WTC11 (cell line): ENCODE data around the gene BMF. TPM values are rescaled to one million over a fixed set of nuclear protein-coding genes. Genes with fewer than 3 reads are reported as not detected.
"Not testable (repeated sequence)": the region's sequence is repeated elsewhere in the genome, so short reads cannot be mapped to it uniquely, and the experiment has no call there.

Source experiments
- ATAC-seq: fragments of 200-7000 bp; cut with Tn5 transposase; 2 replicates; pipeline ENCODE4 v1.10.0; 2021; ENCODE audit warnings: mild to moderate bottlenecking, moderate library complexity
- CTCF ChIA-PET: fragments of 300-600 bp; sonication (Branson Sonifier 250); formaldehyde crosslinking; loops from one replicate; lab custom pipeline; 2021; ENCODE audit warnings: antibody characterized with exemption; lab: Charles Lee
- POLR2A ChIA-PET: fragments of 350-600 bp; sonication (Branson Sonifier 250); formaldehyde crosslinking; loops from one replicate; lab custom pipeline; 2021; ENCODE audit warnings: antibody characterized with exemption; lab: Charles Lee
- DNase-seq: peaks from one replicate; pipeline ENCODE4 v3.0.0; 2021; ENCODE audit warnings: low spot score
- H3K27ac Mint-ChIP-seq: 2 replicates; pipeline ENCODE4 v1.8.0; 2021; ENCODE audit warnings: mixed read lengths
- H3K27me3 Mint-ChIP-seq: 2 replicates; pipeline ENCODE4 v1.8.0; 2021; ENCODE audit warnings: low read depth, mild to moderate bottlenecking, moderate library complexity, mixed read lengths
- H3K36me3 Mint-ChIP-seq: 2 replicates; pipeline ENCODE4 v1.8.0; 2021; ENCODE audit warnings: mixed read lengths
- H3K4me1 Mint-ChIP-seq: 2 replicates; pipeline ENCODE4 v1.8.0; 2022; ENCODE audit warnings: mixed read lengths
- H3K4me3 Mint-ChIP-seq: 2 replicates; pipeline ENCODE4 v1.8.0; 2021; ENCODE audit warnings: mild to moderate bottlenecking, moderate library complexity, mixed read lengths
- H3K9me3 Mint-ChIP-seq: 2 replicates; pipeline ENCODE4 v1.8.0; 2021; ENCODE audit warnings: mixed read lengths
- AR ChIP-seq: fragments of 250-450 bp; sonication (Bioruptor Pico); IDR thresholded peaks from 2 replicates; pipeline ENCODE4 v1.9.0; 2021; ENCODE audit warnings: mild to moderate bottlenecking
- HMGXB4 ChIP-seq: sonication (generic); formaldehyde crosslinking; IDR thresholded peaks from 2 replicates; pipeline ENCODE4 v1.8.1; 2023; ENCODE audit warnings: mild to moderate bottlenecking, moderate library complexity, missing genetic modification reagents
- KAT7 ChIP-seq: sonication (generic); formaldehyde crosslinking; IDR thresholded peaks from 2 replicates; pipeline ENCODE4 v1.8.1; 2023; ENCODE audit warnings: missing genetic modification reagents, mild to moderate bottlenecking, borderline replicate concordance
- NFE2L1 ChIP-seq: sonication (generic); formaldehyde crosslinking; IDR thresholded peaks from 2 replicates; pipeline ENCODE4 v1.8.1; 2023; ENCODE audit warnings: missing genetic modification reagents
- NFYB ChIP-seq: sonication (generic); formaldehyde crosslinking; conservative IDR thresholded peaks from 2 replicates; pipeline ENCODE4 v1.8.0; 2022; ENCODE audit warnings: low read depth, missing genetic modification reagents
- SMAD3 ChIP-seq: sonication (generic); formaldehyde crosslinking; IDR thresholded peaks from 2 replicates; pipeline ENCODE4 v1.8.0; 2022; ENCODE audit warnings: missing genetic modification reagents, mild to moderate bottlenecking, borderline replicate concordance
- ZNF423 ChIP-seq: fragments of 250-450 bp; sonication (Bioruptor Pico); IDR thresholded peaks from 2 replicates; pipeline ENCODE4 v2.1.2; 2022; ENCODE audit warnings: mild to moderate bottlenecking, moderate library complexity
- ZNF671 ChIP-seq: fragments of 250-450 bp; sonication (Bioruptor Pico); IDR thresholded peaks from 2 replicates; pipeline ENCODE4 v1.8.0; 2021; ENCODE audit warnings: mild to moderate bottlenecking
- total RNA-seq: library from RNA; stranded (reverse); gene quantifications from 3 replicates; pipeline ENCODE4 v1.2.3, GENCODE V29; 2021

Gene BMF
- total RNA-seq, 1 experiment from 2014 or later = 36.9 TPM

DNA sequence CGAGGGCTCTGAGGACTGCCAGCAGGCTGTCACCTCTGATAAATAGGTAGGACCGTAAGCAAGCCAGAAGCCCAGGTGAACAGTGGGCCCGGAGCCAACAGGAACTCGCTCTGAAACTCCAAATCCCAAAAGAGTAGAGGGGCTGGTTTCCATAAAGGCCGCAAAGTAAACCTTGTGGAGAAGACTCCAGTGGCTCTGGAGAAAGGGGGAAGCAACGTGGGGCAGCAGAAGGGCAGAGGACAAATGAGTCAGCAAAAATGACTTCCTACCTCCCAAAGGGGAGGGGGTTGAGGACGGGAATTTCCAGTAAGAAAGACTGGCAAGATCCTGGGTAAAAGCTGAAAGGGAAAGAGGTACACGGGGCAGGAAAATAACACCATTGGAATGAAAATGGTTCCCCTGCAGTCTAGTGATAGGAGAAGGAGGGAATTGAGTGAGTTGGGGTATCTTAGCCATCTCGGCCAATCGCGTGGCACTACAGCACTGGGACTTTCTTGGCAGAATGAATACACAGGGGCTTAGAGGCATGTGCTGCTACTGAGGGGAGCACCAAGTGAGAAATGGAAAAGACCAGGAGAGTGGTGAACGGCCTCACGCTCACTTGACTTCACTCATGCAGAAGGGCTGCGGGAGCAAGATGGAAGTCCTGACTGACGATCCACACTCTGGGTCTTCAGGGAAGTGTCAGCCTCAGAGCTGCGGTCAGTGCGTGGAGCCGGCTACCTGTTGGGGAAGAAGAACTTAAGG, 33.2 kb downstream of the BMF start:
- Mint-ChIP-seq H3K27ac (peak overlapping the region; percentile 34), H3K4me3 (no peak overlapping the region)
- POLR2A ChIA-PET = interaction anchor here (0.5 to 1.0 kb wide), 2 partner anchors 29 to 163 kb away, joined by 3 read pairs; no protein-coding TSS in a partner anchor

DNA sequence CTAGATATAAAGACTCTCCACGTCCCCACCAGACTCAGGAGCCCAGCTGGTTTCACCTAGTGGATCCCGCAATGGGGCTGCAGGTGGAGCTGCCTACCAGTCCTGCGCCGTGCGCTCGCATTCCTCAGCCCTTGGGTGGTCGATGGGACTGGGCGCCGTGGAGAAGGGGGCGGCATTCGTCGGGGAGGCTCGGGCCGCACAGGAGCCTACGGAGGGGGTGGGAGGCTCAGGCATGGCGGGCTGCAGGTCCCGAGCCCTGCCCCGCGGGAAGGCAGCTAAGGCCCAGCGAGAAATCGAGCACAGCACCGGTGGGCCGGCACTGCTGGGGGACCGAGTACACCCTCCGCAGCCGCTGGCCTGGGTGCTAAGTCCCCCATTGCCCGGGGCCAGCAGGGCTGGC, 34.0 kb downstream of the BMF start:
- POLR2A ChIA-PET = not testable (repeated sequence)
- CTCF ChIA-PET = interaction anchor here (0.6 to 3.2 kb wide), 8 partner anchors 15 to 286 kb away, joined by 3 to 15 read pairs (median 4); no protein-coding TSS in a partner anchor

More for the DNA sequence above, 33.2 kb downstream of the BMF start:
- ATAC-seq (no peak), DNase-seq (no peak)
- H3K36me3 Mint-ChIP-seq = peaks cover 5% of the 10 kb centered on the region; the same call in 1 of the 2 replicates
- H3K9me3 Mint-ChIP-seq = peaks cover 9% of the 10 kb centered on the region; the same call in 1 of the 2 replicates
- no peak for TF ChIP-seq ZNF671 (CRISPR knock-in tag)
- TF ChIP-seq KAT7 (CRISPR knock-in tag) = no peak
- TF ChIP-seq NFE2L1 (CRISPR knock-in tag) = peak; percentile 83; the same call in 1 of the 2 replicates
- TF ChIP-seq, all 79 proteins: peak for 1
- Mint-ChIP-seq H3K27me3 (peaks cover 10% of the 10 kb centered on the region), H3K4me1 (peaks cover 23% of the 10 kb centered on the region)
- CTCF ChIA-PET = interaction anchor here (0.8 to 3.8 kb wide), 7 partner anchors 16 to 319 kb away, joined by 3 to 22 read pairs (median 5); no protein-coding TSS in a partner anchor

DNA sequence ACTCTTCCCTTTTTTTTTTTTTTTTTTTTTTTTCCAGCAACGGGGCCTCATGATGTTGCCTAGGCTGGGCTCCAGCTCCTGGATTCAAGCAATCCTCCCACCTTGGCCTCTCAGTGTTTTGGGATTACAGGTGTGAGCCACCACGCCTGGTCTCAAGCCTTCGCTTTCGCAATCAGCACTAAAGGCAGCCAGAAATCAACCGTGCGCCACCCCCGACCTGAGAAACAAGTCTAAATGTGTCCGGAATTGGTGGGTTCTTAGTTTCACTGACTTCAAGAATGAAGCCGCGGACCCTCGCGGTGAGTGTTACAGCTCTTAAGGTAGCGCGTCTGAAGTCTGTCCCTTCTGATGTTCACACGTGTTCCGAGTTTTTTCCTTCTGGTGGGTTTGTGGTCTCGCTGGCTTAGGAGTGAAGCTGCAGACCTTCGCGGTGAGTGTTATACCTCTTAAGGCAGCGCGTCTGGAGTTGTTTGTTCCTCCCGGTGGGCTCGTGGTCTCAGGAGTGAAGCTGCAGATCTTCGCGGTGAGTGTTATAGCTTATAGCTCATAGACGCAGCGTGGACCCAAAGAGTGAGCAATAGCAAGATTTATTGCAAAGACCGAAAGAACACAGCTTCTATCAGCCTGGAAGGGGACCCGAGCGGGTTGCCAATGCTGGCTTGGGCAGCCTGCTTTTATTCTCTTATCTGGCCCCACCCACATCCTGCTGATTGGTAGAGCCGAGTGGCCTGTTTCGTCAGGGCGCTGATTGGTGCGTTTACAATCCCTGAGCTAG, 34.8 kb downstream of the BMF start:
- TF ChIP-seq NFYB (CRISPR knock-in tag) = peak; percentile 31; the same call in 1 of the 2 replicates
- H3K36me3 Mint-ChIP-seq, H3K4me3 Mint-ChIP-seq, H3K27me3 Mint-ChIP-seq, DNase-seq, ATAC-seq, H3K9me3 Mint-ChIP-seq: not testable (repeated sequence)
- ChIA-PET CTCF (interaction anchor here (0.6 to 3.2 kb wide), 9 partner anchors 14 to 286 kb away, joined by 3 to 15 read pairs (median 4); no protein-coding TSS in a partner anchor), POLR2A (interaction anchor here (1.1 kb wide), 1 partner anchor 30 kb away, joined by 3 read pairs; no protein-coding TSS in a partner anchor)
- peaks cover 28% of the 10 kb centered on the region for H3K4me1 Mint-ChIP-seq
- peak overlapping the region; percentile 72; the same call in 1 of the 2 replicates for H3K27ac Mint-ChIP-seq

More for the DNA sequence above, 34.0 kb downstream of the BMF start:
- DNase-seq, H3K27ac Mint-ChIP-seq, H3K9me3 Mint-ChIP-seq, ATAC-seq, H3K36me3 Mint-ChIP-seq, H3K27me3 Mint-ChIP-seq, H3K4me3 Mint-ChIP-seq: not testable (repeated sequence)
- peaks cover 27% of the 10 kb centered on the region for H3K4me1 Mint-ChIP-seq
- 0 out of 2 replicates have a peak, but pooled peaks have one; percentile 2 for TF ChIP-seq NFYB (CRISPR knock-in tag)

DNA sequence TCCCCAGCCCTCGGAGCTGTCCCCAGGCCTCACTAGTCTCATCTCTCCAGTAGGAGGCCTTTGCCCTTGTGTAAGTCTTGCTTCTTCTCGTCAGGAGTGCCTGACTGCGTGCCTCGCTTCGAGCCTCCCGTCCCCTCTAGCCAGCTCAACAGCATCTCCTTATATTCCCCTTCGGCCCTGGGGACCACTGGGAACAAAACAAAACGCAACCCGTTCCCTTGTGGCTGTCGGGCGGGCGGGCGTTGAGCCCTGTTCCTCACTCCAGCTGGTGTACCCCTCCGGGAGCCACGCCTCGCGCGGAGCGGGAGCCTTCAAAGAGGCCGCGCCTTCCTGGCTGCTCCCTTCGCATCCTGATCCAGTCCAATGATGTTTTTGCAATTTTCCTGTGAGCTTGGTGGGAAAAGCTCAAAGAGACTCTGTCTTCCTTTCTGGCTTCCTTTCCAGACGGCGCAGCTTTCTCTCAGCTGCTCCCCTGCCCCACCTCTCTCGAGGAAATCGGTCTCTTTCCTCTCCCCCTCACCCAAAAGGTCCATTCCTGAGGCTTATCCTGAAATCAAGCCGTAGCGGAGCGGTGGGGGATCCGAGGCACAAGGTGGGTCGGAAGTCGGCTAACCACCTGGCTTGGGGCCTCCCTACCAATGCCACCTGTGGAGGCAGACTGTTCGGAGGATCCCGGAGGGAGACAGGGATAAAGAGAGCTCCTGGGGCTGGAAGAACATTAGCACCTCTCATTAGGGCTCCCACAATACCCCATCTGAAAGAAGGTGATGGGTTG, 36.3 kb downstream of the BMF start:
- CTCF ChIA-PET = interaction anchor here (1.0 to 3.2 kb wide), 7 partner anchors 9 to 207 kb away, joined by 3 to 15 read pairs (median 4); no protein-coding TSS in a partner anchor
- POLR2A ChIA-PET = no interaction called here
- peak; percentile 13; the same call in 1 of the 2 replicates for ATAC-seq
- DNase-seq = no peak
- H3K36me3 Mint-ChIP-seq = peaks cover 5% of the 10 kb centered on the region; the same call in 1 of the 2 replicates
- no peak overlapping the region for H3K4me3 Mint-ChIP-seq
- peaks cover 7% of the 10 kb centered on the region; the same call in 1 of the 2 replicates for H3K27me3 Mint-ChIP-seq
- peaks cover 9% of the 10 kb centered on the region; the same call in 1 of the 2 replicates for H3K9me3 Mint-ChIP-seq
- TF ChIP-seq NFE2L1 (CRISPR knock-in tag) (no peak), AR (CRISPR knock-in tag) (no peak), ZNF423 (no peak), HMGXB4 (no peak), SMAD3 (CRISPR knock-in tag) (no peak)
- H3K4me1 Mint-ChIP-seq = peaks cover 34% of the 10 kb centered on the region
- H3K27ac Mint-ChIP-seq = no peak overlapping the region
